GM21619 (cell line): ENCODE measurements around the gene PIK3R6.
A peak's percentile ranks its signal among the peaks of the same experiment; 100 is the strongest.
"Not testable (repeated sequence)": the region's sequence is repeated elsewhere in the genome, so short reads cannot be mapped to it uniquely, and the experiment has no call there.

Source experiments
- ATAC-seq: cut with Tn5 transposase; IDR thresholded peaks from one replicate; pipeline ENCODE4 v1.9.1; 2021; ENCODE audit not compliant: unreplicated experiment

The PIK3R6 gene

DNA sequence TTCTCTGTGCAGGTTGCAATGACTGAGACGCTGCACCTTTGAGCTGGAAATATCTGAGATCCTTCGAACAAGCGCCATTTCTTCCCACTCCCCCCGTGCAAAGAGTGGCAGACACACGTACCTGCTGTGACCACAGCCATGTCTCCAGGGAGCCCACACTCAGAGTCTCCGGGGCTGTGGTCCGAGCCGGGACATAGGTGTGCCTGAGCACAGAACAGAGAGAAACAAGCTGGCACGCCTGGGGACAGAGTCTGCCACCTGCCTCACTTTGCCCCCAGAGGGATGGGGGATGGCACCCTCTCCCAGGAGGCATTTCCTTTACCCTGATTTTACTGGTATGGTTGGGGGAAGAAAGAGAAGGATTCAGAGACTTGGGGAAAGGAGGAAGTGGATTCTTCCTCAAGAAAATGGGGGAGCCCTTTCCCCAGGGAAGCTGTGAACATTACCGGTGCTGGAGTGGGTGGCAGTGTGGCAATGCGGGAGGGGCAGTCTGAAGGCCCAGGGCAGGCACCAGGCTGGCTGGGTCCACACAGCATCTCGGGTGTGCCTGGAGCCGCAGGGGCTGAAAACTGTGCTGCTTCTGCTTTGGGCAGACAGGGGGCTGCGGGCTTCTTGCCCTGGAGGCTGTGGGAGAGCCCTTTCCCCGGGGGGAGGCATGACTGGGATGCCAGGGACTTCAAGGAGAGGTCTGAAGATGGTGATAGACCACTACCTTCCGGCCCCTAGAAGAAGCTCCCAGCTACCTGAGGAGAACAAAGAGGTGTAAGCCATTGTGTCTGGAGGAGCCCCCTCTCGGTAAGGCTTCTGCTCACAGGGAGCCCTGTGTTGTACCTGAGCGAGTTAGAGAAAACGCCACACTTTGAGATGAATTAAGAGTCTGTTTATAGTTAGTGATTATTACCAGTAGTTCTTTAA lies 6.6 kb upstream of the PIK3R6 start:
- ATAC-seq: no peak

DNA sequence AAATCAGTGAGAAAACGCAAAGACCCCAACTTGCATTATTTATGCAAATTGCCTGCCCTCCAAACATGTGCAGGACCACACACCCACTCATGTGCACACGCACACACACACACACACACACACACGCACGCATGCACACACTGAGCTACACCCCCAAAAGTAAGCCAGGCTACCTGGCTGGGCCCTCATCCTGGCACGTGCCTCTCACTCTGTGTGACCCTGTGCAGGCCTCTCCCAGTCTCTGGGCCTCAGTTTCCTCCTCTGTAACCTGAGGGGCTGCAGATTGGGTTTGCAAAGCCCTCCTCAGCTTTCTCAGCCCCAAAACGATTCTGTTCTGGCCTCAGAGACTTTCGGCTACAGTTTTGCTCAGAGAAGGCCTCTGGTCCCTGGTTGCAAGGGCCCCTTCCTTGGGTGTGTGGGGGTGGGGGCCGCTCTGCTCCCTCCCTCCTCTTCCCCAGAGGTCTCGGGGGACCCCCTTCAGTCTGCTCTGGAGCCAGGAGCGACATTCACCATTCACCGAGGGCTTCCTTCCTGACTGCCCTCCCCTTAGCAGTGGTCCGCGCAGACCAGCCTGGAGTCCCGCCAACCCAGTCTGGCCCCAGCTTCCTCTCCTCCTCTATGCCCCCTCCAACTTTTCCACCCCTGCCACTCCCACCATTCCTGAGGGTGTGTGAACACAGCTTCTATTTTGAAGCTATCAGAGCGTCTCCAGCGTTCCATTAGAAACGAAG lies 5.4 kb upstream of the PIK3R6 start:
- ATAC-seq: no peak

DNA sequence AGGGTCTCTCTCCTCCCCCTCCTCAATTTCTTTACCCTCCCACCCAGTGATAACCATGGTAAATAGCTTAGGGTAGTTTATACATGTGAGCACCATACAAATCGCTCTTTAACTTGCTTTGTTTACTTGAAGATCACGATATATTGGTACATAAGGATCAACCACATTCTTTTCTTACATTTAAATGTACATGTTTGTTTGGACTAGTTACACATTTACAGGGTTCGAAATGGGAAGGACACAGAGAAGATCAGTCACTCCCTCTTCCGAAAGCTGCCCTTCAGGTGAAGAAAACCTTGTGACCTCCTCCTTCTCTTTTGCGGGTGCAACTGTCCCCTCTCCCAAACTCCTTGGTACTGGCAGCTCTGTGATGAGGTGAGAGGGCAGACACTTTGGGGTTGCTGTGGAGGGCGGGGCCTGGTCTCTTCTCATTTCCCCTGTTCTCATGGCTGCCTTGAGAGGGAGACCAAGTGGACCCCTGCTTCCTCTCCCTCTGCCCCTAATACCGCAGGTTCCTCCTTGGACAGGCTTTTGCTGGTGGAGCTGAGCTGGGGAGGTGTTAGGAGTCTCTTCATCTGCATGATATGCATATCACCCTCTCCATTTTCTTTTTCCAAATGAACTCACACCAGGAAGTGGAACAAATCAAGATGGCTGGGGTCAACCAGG lies 4.7 kb upstream of the PIK3R6 start:
- ATAC-seq: no peak

DNA sequence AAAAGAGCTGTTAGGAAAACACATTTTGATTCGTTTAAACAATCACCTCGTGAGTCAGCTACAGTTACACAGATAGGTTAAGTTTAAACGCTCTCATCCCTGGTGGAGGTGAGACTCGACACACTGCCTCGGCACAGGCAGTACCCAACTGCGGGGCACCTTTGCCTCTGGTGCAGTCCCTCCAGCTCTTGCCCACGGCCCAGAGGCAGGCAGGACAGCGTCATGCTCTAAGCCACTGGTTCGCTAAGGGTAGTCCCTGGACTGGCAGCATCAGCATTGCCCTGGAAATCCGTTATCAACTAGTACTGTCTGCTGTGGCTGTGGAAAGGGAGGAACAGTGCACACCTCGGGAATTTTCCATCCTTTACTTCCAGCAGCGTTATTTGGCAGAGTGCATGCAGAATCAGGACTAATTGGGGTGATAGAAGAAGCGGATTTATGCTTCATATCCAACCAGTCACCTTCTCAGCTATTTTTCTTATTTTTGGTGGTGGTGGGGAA lies 3.7 kb upstream of the PIK3R6 start:
- no peak for ATAC-seq

DNA sequence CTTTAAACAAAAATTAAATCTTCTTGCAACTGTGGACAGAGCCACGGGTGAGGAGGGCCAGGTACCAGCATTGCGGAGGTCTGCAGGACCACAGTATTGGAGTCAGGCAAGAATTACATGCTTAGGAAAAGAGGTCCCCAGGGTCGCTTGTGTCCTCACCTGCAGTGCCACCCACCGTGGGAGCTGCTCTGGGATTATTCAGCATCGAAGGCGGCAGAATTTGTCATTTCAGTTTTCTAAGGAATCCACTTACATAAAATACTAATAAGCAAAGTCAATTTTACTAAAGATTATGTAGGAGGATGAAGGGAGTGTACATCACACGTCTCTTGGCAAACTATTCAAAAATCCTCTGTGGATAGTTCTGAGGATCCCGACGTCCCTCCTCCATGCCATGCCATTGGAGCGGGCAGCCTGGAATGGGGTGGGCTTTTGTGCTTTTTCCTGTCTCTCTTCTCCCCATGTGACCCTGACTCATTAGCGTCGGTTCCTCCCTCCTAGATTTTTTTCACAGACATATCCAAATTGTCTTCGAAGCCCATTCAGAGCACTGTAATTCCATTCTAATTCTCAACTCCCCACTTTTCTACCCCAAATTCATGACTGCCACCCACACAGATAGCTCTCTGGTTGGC lies 3.0 kb upstream of the PIK3R6 start:
- ATAC-seq: no peak

DNA sequence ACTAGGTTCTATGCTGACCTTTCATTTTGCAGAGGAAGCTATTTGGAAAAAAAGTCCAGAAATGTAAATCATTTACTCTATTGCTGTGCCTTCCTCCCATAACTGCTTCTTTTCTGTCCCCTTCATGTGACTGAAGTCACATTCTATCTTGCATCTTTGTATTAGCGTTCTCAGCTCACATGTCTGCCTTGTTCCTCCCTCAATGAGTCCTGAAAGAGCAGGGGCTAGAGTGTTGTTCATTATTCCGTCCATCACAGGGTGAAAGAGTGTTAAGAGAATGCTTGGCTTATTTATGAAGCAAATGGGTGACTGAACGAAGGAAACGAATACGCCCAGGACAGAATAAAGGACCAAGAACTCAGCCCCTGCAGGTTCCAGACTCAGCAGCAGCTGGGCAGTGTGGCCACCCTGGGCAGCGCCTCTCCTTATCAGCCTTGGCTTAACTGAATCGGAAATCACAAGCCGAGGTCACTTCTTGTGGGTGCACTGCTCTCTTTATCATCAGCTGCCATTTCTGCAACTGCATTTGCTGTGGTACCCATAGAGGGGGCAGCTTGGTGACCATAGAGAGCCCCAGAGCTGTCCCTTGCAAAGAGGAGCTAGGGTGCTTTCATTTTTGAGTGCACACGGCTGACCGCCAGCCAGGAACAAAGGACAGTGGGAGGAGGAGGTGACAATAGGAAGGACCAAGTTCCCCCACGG lies 1.8 kb upstream of the PIK3R6 start:
- peak; percentile 10 for ATAC-seq

DNA sequence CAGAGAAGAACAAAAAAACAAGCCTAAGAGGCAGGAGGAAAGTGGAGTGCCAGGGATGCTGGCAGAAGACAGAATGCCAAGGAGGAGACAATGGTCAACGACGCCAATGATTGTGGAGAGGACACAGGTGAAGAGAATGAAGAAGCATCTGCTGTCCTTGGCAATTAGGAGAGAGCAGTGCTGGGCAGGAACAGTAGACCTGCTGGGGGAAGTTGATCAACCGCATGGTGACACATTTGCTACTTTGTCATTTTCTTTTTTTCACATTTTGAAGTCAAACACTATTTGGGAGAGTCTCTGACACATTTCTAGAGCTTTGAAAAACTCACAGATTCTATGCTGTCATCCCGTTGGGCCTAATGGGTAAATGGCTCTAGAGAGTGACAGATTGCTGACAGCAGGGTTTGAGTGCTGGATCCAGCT lies 1.1 kb upstream of the PIK3R6 start:
- peak; percentile 46 for ATAC-seq

DNA sequence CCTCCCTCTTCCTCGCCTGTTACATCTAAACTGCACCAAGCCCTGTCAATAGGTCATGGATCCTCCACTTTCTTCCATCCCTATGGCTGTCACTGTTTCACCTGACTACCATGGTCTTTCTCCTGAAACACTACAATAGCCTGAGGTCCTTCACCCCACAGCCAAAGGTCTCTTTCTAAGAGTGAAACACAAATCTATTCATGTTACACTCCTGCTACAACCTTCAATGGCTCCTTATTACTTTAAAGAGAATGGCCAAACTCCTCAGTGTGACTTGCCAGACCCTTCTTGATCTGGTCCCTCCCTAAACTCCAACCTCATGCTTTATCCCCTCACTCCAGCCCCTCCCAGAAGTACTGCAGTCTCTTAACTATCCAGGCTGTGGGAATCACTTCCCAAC lies 618 bp upstream of the PIK3R6 start:
- no peak for ATAC-seq

DNA sequence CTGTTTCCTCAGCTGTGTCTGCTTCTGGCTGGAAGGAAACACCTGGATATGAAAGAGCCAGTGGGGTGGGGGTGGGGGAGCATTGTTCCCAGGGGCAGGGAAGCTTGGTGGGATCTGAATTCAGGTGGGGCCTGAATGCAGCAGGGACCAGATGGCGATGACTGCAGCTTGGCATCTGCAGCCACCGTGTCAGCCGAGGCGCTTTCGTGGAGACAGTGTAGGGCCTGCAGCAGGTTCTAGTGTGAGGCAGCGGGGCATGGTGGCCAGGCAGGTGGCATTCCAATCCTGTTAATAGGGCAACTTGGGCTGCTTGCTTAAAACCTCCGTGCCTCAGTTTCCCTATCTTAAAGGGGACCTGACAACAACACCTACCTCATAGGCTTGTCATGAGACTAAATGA lies 1.7 kb downstream of the PIK3R6 start:
- no peak for ATAC-seq

DNA sequence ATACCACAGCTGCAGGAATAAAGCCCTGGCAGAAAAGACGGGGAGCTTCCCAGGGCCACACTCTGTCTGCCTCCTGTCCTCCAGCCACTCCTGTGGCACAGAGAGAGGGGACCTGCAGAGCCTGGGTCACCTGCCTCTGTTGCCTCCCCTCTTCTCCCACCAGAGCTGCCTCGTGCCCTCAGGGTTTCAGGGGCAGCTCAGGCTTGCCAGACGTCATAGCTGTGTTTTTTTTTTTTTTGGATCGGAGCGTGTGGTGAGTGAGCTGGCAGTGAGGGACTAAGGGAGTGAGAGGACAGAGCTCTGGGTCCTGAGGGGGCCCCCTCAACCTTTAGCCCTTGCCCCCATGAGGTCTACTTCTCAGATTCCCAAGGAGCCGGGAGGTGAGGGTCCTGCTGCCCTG lies 2.1 kb downstream of the PIK3R6 start:
- no peak for ATAC-seq

DNA sequence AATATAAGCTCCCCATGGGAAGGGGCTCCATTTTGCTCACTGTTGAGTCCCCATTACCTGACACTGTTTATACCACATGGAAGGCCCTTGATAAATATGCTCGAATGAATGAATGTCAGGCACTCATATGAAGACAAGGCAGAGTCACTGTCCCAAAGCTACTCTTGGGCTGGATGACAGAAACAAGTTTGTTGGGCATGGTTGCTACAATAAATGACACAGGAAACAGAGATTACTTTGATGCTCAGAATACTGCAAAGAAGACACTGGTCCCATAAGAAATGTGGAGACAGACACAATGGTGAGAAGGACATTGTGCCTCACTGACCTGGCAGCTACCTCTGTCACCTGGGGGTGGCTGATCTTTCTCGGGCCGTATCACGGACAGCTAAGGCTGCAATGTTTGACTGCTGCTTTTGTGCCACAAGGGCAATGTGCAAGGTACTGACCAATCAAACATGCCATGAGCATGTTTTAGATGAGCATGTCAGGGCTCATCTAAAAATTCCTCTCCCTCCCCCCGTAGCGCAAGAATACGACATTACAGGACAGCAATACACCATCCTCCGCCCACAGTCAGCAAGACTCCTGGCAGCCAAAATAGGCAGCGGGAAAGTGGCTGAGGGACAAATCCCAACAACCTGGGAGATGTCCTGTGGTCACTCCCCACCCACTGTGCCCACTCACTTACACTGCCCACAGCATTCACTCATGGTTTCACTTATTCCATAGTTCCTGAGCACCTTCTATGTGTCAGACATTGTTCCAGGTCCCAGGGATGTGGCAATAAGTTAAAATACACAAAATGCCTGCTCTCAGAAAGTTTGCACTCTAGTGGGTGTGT lies 5.0 kb downstream of the PIK3R6 start:
- no peak for ATAC-seq

DNA sequence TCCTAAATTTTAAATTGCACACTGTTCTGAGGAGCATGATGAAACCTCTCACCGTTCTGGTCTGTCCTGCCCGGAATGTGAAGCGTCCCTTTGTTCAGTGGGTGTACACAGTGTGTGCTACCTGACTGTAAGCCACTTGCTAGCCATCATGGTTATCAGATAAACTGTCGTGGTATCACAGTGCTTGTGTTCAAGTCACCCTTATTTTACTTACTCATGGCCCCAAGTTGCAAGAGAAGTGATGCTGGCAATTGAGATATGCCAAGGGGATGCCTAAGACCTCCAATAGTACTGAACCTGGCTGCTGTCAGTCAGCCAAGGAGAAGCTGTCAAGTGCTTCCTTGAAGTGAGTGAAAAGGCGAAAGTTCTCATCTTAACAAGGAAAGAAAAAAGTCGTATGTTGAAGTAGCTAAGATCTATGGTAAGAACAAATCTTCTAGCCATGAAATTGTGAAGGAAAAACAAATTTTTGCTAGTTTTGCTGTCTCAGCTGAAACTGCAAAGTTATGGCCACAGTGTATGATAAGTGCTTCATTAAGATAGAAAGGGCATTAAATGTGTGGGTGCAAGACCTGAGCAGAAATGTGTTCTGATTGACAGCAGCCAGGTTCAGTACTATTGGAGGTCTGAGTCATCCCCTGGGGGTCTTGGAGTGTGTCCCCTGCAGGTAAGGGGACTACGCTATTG lies 5.8 kb downstream of the PIK3R6 start:
- no peak for ATAC-seq

DNA sequence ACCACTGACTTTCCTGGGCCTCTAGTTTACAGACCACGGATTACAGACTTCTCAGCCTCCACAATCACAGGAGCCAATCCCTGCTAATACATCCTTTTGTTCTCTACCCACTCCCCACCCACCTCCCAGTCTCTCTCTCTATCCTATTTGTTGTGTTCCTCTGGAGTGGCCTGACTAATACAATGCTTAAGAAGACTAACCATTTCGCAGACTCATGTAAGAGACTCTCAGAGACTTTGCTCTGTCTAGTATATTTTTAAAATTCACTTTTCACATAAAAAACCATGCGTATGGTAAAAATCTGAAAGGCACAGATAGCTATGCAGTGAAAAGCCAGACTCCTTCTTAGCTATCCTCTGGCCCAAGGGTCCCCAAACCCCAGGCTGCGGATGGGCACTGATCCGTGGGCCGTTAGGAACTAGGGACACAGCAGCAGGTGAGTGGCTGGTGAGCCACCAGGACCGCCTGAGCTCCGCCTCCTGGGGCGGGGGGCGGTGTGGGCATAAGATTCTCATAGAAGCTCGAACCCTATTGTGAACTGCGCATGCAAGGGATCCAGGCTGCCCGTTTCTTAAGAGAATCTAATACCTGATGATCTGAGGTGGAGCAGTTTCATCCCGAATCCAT lies 7.6 kb downstream of the PIK3R6 start:
- no peak for ATAC-seq

DNA sequence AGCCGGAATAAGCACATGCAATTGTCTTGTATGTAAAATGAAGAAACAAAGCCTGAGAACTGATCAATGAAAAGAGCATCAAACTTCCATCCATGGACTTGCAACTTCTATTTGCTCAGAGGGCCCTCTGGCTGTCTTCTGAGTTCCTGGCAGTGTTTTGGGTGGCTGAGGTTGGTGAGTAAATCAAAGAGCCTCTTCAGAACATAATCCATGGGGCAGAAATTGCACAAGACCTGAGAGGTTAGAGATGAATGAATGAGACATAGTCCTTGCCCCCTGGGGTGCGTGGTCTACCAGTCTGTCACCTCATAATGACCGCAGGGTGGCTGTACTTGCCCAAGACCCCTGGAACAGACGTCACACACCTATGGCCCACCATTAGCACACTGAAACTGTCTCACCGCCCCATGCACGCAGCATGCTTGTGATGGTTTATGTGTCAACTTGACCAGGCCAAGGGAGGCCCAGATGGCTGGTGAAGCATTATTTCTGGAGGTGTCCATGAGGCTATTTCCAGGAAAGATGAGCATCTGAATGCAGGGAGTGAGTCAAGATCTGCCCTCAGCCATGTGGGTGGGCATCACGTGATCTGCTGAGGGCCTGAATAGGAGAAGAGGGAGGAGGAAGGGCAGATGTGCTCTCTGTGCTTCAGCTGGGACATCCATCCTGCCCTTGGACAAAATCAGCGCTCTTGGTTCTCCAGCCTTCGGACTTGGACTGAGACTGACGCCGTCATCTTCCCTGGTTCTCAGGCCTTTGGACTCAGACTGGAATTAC lies 8.3 kb downstream of the PIK3R6 start:
- ATAC-seq: no peak

DNA sequence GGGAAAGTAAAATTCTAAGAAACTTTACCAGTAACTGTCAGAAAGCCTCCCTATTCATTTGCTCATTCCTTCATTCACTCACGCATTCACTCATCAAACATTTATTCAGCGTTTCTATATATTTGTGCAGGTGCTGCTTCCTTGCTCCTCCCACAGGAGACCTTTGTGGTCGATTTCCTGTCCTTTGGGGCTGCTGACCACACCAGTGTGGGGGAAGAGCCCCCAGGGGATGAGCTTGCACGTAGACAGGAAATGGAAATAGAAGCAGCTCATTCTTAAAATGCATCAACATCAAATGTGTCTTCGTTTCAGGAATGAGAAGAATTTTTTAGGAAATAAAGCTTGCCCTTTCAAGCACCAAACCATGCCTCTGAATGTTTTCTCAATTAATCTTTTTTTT lies 9.6 kb downstream of the PIK3R6 start:
- ATAC-seq: peak; percentile 51

DNA sequence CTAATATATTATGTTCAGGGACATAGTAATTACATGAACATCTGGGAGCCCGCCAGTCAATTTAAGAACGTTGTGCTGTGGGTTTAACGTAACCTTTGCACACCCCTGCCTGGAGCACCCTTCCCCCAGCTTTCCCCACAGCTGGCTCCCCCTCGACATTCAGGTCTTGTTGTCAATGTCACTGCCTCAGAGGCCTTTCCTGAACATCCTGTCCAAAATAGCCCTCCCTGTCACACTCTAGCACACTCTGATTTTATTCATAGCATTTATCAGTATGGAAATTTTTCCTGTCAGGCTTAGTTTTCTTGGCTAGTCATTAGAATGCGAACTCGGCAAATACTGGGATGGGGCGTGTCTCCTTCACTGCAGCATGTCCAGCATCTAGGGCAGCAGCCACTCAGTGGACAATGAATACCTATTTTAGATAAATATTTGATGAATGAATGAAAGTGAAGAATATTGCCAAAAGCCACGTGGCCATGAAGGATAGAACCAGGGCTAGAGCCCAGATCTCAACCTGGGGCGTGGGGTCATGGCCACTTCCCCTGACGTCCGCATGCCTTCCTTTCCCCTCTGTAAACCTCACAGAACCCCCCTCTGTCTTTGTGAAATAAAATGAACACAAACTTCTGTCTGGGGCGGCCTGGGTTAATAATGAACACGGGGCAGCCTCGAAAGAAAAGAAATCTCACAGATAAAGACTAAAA lies 10.5 kb downstream of the PIK3R6 start:
- ATAC-seq: no peak

DNA sequence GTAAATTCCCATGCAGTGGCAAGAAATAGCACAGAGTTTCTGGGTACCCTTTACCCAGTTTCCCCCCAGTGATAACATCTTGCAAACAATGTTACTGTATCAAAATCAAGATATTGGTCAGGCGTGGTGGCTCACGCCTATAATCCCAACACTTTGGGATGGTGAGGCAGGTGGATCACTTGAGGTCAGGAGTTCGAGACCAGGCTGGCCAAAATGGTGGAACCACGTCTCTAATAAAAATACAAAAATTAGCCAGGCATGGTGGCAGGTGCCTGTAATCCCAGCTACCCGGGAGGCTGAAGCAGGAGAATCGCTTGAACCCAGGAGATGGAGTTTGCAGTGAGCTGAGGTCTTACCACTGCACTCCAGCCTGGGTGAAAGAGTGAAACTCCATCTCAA lies 11.3 kb downstream of the PIK3R6 start:
- not testable (repeated sequence) for ATAC-seq
